ENCODE measurements around the gene CDK19. TPM values are rescaled to one million over a fixed set of nuclear protein-coding genes. Genes with fewer than 3 reads are reported as not detected.

CDK19 gene
- total and polyA plus RNA-seq, 9 of the 15 experiments (the other 6 are each of a cell fraction or from before 2014, with no cell fraction given) = 3.8 to 15.2 (median 7.4) TPM

- no peak for TF ChIP-seq GTF3C2 (IDR thresholded peaks at IDR 0.05; ENCODE audit: borderline replicate concordance, extremely low read depth, insufficient read length)
- TF ChIP-seq KLF13 (tag; IDR thresholded peaks at IDR 0.05; ENCODE audit: borderline replicate concordance, low read depth) = no peak
- TF ChIP-seq AFF1 (IDR thresholded peaks at IDR 0.05; ENCODE audit: low read depth in 1 of 2, partially characterized antibody in 2 of 2) = no peak
- TF ChIP-seq CBX1 (IDR thresholded peaks at IDR 0.05; ENCODE audit: low read depth) = no peak
- TF ChIP-seq IRF1 (CRISPR knock-in tag; IDR thresholded peaks at IDR 0.05; ENCODE audit: borderline replicate concordance) = no peak
Observed at GRCh38 chr6:110592765-110593164, 222.5 kb downstream of the CDK19 start (continued).

Measured in K562 (cell line).